Mesodermal cell (in vitro differentiated cells): ENCODE data around the gene ADAMTSL3.
"Not testable (repeated sequence)": the region's sequence is repeated elsewhere in the genome, so short reads cannot be mapped to it uniquely, and the experiment has no call there.

Source experiments
- H3K27ac ChIP-seq: 2 replicates; pipeline ENCODE4 v1.7.0; 2013; ENCODE audit warnings: mild to moderate bottlenecking, low read depth, low read length, moderate library complexity; ENCODE audit not compliant: severe bottlenecking
- H3K36me3 ChIP-seq: 2 replicates; pipeline ENCODE4 v1.7.1; 2013; ENCODE audit warnings: mild to moderate bottlenecking, low read length, moderate library complexity; ENCODE audit not compliant: control insufficient read depth, insufficient read depth
- H3K4me1 ChIP-seq: one replicate; pipeline ENCODE4 v1.7.1; 2013; ENCODE audit warnings: mild to moderate bottlenecking, low read length; ENCODE audit not compliant: insufficient read depth, control insufficient read depth, poor library complexity, severe bottlenecking
- H3K4me3 ChIP-seq: 2 replicates; pipeline ENCODE4 v1.7.0; 2013; ENCODE audit warnings: low read length, control low read depth, mild to moderate bottlenecking; ENCODE audit not compliant: insufficient read depth, poor library complexity, severe bottlenecking; ENCODE audit errors: extremely low read depth
- H3K9me3 ChIP-seq: 2 replicates; pipeline ENCODE4 v1.7.1; 2013; ENCODE audit warnings: mild to moderate bottlenecking, low read length, moderate library complexity; ENCODE audit not compliant: control insufficient read depth
- WGBS, 2 experiments: methylation state at CpG; one replicate each; pipeline ENCODE4 v1.1.5; 2013; ENCODE audit warnings: missing lambda C conversion rate in 2 of 2; ENCODE audit not compliant: insufficient coverage in 2 of 2; 5-methylcytosine and 5-hydroxymethylcytosine counted together

ADAMTSL3 gene

DNA sequence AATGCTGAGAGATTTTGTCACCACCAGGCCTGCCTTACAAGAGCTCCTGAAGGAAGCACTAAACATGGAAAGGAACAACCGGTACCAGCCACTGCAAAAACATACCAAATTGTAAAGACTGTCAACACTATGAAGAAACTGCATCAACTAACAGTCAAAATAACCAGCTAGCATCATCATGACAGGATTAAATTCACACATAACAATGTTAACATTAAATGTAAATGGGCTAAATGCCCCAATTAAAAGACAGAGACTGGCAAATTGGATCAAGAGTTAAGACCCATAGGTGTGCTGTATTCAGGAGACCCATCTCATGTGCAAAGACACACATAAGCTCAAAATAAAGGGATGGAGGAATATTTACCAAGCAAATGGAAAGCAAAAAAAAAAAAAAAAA is 311.0 kb downstream of the ADAMTSL3 start:
- not testable (repeated sequence) for H3K4me3 ChIP-seq, H3K4me1 ChIP-seq, H3K36me3 ChIP-seq, H3K9me3 ChIP-seq, H3K27ac ChIP-seq
- WGBS, 2 experiments, result no CpG with 5 or more reads among the region's 1 CpG

GRCh38 chr15:83970295-83970890 is 316.5 kb downstream of the ADAMTSL3 start:
- Histone ChIP-seq H3K9me3 (no peaks in the 10 kb centered on the region), H3K4me1 (no peaks in the 10 kb centered on the region), H3K27ac (no peak overlapping the region), H3K36me3 (no peaks in the 10 kb centered on the region), H3K4me3 (no peak overlapping the region)
- 94 to 95% methylated on average over 11 to 12 of the region's 12 CpGs for WGBS, 2 experiments

DNA sequence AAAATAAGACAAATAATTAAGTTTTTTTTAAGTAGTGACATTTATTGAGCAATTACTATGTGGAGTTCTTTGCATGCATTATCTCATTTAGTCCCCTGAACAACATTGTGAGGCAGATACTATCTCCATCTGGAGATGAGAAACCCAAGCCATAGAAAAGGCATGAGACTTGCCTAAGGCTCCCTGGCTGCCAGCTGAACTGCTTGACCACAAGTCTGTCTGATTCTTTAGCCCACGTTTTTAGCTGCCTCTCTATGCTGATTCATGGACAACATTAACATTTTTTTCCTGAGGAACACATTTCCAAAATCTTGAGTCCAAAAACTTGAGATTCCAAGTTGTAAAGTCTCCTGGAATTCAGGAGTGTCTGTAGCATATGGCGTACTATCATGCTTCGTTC is 318.1 kb downstream of the ADAMTSL3 start:
- H3K4me3 ChIP-seq, result no peak overlapping the region
- peaks cover 9% of the 10 kb centered on the region for H3K9me3 ChIP-seq
- H3K4me1 ChIP-seq, result no peaks in the 10 kb centered on the region
- no peak overlapping the region for H3K27ac ChIP-seq
- no peaks in the 10 kb centered on the region for H3K36me3 ChIP-seq
- whole genome bisulfite sequencing, 2 experiments, result 83 to 96% methylated on average over 3 of the region's 3 CpGs

GRCh38 chr15:83973816-83974215 is 319.9 kb downstream of the ADAMTSL3 start:
- no peak overlapping the region for H3K27ac ChIP-seq
- no peak overlapping the region for H3K4me3 ChIP-seq
- H3K9me3 ChIP-seq, result peaks cover 15% of the 10 kb centered on the region
- no peaks in the 10 kb centered on the region for H3K36me3 ChIP-seq
- 63% methylated on average over 1 of the region's 3 CpGs; no CpG with 5 or more reads in 1 of the 2 experiments for WGBS, 2 experiments
- H3K4me1 ChIP-seq, result no peaks in the 10 kb centered on the region

GRCh38 chr15:83977992-83978391 is 324.1 kb downstream of the ADAMTSL3 start:
- H3K4me1 ChIP-seq, result no peaks in the 10 kb centered on the region
- peaks cover 15% of the 10 kb centered on the region for H3K9me3 ChIP-seq
- no peak overlapping the region for H3K4me3 ChIP-seq
- no peaks in the 10 kb centered on the region for H3K36me3 ChIP-seq
- H3K27ac ChIP-seq, result no peak overlapping the region

DNA sequence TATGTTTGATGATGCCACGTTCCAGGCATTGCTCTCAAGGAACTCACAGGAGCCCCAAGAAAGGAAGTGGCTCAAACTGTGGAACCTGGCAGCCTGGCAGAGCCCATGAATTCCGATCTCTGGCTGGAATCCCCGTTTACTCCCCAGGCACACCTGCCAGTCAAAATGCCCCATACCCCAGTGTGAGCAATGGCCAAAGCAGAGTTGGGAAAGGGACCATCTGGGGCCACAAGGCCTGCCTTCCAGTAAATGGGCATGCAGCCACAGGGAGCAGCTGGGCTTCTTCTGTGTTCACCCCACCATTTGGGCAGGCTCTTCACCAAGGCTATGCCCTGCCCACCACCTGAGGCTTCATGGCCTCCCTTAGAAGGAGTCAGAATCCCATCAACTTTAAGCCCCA is 324.7 kb downstream of the ADAMTSL3 start:
- Histone ChIP-seq H3K4me1 (no peaks in the 10 kb centered on the region), H3K4me3 (no peak overlapping the region), H3K9me3 (peaks cover 15% of the 10 kb centered on the region), H3K36me3 (no peaks in the 10 kb centered on the region), H3K27ac (no peak overlapping the region)
- 88 to 92% methylated on average over 3 of the region's 3 CpGs for WGBS, 2 experiments

DNA sequence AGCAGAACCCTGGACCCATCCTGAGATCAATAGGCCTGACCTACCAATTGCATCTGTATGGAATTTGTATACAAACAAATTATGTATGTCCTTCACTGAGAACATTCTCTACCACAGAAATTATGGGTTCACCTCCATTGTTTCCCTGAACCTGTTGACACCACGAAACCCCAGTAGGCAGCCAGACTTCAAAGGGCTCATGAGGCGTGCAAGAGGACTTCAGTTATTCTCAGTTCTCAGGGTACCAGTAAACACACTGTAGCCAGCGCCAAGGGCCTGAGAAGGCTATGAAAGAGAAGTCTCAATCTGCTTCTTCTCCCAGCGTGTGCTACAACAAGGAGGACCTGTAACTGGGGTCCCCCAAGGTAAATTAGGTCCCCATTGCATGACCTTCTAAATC is 326.7 kb downstream of the ADAMTSL3 start:
- Histone ChIP-seq H3K9me3 (peaks cover 15% of the 10 kb centered on the region), H3K4me3 (no peak overlapping the region), H3K4me1 (no peaks in the 10 kb centered on the region), H3K27ac (no peak overlapping the region), H3K36me3 (no peaks in the 10 kb centered on the region)
- WGBS, 2 experiments, result 81 to 87% methylated on average over 3 to 4 of the region's 4 CpGs

DNA sequence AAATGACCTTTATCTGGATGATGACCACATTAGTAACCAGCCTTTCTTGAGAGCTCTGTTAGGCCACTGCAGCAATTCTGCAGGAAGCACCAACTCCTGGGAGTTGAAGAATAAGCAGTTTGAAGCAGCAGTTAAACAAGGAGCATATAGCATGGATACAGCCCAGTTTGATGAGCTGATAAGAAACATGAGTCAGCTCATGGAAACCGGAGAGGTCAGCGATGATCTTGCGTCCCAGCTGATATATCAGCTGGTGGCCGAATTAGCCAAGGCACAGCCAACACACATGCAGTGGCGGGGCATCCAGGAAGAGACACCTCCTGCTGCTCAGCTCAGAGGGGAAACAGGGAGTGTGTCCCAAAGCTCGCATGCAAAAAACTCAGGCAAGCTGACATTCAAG is 328.8 kb downstream of the ADAMTSL3 start:
- Histone ChIP-seq H3K4me1 (no peaks in the 10 kb centered on the region), H3K9me3 (no peaks in the 10 kb centered on the region), H3K27ac (no peak overlapping the region), H3K4me3 (no peak overlapping the region), H3K36me3 (no peaks in the 10 kb centered on the region)
- WGBS, 2 experiments, result 89 to 91% methylated on average over 5 to 6 of the region's 6 CpGs

DNA sequence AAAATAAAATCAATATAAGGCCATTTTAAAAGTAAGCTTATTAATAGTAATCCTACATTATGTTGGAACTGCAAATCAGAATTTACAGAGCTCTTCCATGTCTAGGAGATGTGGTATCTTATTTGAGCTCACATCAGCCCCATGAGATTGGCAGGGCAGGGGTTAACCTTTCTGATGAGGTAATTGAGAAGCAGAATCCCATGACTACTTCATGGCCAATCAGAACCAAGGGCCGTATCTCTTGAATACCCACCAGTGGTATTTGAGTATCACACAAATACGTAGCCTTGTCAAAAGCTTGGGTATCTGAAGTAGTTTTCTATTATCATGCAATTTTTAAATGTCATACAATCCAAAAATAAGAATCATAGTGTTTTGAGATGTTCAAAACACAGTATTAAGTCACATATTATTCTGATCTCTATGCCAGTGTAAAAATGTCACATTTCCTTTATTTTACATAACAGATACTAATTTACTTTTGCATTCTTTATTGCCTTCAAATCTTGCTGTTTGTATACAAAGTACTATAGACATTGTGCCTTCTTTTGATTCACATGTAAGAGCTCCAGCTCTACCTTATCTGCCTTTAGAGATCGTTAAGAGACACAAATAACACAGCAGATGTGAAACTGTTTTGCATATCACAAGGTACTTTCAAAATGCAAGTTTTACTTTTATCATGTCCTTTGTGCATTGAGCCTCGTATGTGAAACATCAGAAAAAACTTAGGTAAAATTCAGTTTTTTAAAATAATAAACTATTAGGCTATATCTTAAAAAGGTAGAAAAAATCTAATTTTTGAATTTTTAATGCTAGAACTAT is 329.9 kb downstream of the ADAMTSL3 start:
- Histone ChIP-seq H3K4me1 (no peaks in the 10 kb centered on the region), H3K4me3 (no peak overlapping the region), H3K27ac (no peak overlapping the region), H3K36me3 (no peaks in the 10 kb centered on the region), H3K9me3 (no peaks in the 10 kb centered on the region)
- 80% methylated on average over 2 of the region's 4 CpGs; no CpG with 5 or more reads in 1 of the 2 experiments for WGBS, 2 experiments

DNA sequence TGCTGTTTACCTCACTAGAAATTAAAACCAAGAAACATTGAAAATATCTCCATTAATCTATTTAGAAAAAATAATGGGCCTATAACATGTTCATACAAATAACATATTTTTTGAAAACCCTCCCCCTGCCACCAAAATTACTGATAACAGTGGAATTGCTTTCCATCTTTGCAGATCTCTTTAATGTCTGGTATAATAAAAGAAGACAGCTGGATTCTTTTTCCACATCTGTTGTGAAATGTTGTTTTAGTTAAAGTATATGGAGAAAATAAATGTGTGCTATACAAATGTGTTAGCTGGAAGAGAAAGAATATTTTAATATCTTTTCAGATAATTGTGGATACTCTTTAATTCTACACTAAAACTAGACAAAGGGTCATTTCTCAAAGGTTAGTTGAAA is 330.7 kb downstream of the ADAMTSL3 start:
- Histone ChIP-seq H3K27ac (no peak overlapping the region), H3K4me1 (no peaks in the 10 kb centered on the region), H3K4me3 (no peak overlapping the region), H3K9me3 (no peaks in the 10 kb centered on the region), H3K36me3 (no peaks in the 10 kb centered on the region)

GRCh38 chr15:83991163-83991562 is 337.2 kb downstream of the ADAMTSL3 start:
- Histone ChIP-seq H3K36me3 (no peaks in the 10 kb centered on the region), H3K4me1 (no peaks in the 10 kb centered on the region), H3K9me3 (no peaks in the 10 kb centered on the region), H3K27ac (no peak overlapping the region), H3K4me3 (no peak overlapping the region)
- WGBS, 2 experiments, result 87% methylated on average over 4 to 5 of the region's 5 CpGs
